ENCODE measurements around the gene NTM. TPM values are rescaled to one million over a fixed set of nuclear protein-coding genes. Genes with fewer than 3 reads are reported as not detected.

The NTM gene
- total RNA-seq, 1 donor, result 52.2 TPM

DNA sequence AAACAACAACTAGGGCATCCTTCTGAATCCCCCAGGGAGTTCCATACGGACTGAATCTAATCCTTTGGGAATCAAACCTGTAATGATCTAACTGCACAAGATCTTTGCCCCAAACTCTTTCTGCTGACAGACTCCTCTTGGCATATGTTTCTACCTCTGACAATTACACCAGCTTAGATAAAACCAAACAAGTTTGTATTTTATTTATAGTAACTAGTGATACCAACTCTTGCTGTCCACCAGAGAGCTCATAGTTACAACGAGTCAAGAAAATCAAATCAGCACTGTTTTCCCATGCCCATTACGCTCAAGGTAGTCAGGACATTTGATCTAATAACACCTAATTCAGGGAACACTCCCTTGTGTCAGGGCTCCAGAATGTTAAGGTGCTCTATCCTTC is 972.0 kb downstream of the NTM start:
- H3K4me3 ChIP-seq (ENCODE audit: low read depth, low read length), result no peak overlapping the region
- TF ChIP-seq, protein P1, sequence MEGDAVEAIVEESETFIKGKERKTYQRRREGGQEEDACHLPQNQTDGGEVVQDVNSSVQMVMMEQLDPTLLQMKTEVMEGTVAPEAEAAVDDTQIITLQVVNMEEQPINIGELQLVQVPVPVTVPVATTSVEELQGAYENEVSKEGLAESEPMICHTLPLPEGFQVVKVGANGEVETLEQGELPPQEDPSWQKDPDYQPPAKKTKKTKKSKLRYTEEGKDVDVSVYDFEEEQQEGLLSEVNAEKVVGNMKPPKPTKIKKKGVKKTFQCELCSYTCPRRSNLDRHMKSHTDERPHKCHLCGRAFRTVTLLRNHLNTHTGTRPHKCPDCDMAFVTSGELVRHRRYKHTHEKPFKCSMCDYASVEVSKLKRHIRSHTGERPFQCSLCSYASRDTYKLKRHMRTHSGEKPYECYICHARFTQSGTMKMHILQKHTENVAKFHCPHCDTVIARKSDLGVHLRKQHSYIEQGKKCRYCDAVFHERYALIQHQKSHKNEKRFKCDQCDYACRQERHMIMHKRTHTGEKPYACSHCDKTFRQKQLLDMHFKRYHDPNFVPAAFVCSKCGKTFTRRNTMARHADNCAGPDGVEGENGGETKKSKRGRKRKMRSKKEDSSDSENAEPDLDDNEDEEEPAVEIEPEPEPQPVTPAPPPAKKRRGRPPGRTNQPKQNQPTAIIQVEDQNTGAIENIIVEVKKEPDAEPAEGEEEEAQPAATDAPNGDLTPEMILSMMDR (IDR thresholded peaks at IDR 0.05; ENCODE audit: insufficient read depth, low read length), result no peak
- no peak for DNase-seq (ENCODE audit: low read depth)

DNA sequence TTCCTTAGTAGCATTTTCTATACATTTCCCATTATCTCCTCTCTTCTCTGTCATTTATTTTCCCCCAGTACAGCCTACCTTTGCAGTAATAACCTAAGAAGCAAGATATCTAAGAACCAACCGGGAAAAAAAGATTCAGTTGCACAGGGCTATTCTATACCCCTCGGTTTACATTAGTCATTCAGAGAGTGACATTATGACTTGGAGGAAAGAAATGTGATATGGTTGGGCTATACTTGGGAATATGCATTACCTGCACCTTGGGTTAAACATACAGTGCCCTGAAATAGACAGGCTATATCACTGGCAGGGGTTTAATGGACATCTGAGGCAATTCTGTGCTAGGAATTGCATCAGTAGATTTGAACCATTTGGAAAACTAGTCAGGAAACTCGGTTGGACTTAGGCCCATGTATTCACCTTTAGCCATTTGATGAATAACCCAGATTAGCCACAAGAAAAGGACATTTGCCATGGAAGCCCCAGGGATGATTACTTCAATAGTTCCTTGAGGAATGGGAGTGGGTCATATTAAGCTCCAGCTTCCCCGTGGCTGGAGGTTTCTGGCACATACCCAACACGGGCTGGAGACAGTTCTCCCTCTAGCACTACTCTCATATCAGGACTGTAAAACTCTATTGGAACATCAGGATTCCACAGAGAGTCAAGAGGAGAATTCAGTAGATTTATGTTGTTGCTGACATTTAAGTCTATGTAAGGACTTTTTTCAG is 973.2 kb downstream of the NTM start:
- TF ChIP-seq, protein P1 (IDR thresholded peaks at IDR 0.05; ENCODE audit: insufficient read depth, low read length), result no peak
- peak; percentile 8 for DNase-seq (ENCODE audit: low read depth)

DNA sequence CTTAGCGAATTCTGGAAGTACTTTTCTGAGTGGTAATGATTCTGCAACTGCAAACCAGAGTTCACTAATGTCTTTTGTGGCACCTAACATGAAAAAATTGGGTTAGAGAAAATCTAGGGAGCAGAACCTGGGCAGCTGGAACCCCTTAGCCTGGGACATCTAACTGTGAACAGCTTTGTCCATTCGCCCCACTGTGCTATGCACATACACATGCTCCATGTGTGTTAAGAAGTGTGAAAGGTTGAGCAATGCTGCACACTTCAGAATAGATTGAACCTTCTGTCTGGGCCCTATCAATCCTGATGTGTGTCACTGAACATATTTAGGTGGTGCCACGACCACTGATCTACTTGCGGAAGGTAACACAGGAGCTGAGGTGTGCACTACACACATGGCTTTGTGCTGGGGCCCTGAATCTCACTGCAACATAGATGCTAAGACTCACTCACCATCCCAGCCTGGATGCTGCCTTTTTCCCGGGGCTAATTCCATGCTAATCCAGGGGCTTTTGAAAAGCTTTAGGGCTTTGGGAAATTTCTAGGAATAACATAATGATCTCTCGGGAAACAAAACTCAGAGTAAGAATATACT is 976.2 kb downstream of the NTM start:
- TF ChIP-seq, protein P1 (IDR thresholded peaks at IDR 0.05; ENCODE audit: insufficient read depth, low read length), result no peak
- DNase-seq (ENCODE audit: low read depth), result no peak
- H3K4me3 ChIP-seq (ENCODE audit: low read depth, low read length), result no peak overlapping the region

More for the DNA sequence above, 973.2 kb downstream of the NTM start:
- H3K4me3 ChIP-seq (ENCODE audit: low read depth, low read length), result no peak overlapping the region

DNA sequence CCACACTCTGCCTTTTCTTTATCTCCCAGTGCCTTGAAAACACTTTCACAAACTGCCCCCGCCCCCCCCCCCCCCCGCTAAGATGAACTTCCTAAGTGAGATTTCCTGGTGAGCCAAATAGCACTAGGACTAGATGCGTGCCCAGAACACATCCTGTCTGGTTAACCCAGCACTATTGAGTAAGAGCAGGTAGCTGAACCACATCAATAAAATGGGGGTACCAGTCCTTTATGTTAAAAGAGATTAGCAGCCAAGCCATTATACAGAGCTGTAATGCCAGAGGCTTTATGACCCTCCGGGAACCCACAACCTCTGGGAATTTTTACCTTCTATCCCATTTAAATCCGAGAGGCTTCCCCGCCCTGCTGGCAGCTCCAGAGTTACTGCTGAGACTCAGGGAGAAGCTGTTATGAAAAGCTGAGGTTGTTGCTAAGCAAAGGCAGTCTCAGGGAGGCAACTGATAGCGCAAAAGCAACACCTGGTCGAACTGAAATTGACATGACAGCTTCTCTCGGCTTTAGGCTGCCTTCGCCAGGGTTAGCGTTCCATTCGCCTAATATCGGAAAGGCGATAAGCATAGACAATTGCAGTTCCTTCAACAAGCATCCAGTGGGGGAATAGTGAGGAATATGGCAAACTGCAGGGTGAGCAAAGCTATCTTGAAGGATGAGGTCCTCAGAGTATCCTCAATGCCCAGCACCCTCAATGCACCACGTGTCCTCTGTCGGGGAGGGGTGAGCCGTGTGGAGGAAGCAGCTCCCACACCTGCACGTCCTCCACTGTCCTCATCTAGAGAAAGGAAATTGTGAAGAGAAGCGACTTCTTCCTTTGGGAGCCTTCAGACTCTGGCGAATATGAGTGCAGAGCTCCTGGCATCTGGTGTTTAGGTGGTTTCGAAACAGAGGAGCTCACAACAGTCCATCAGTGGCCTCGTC is 977.0 kb downstream of the NTM start:
- TF ChIP-seq, protein P1 (IDR thresholded peaks at IDR 0.05; ENCODE audit: insufficient read depth, low read length), result no peak
- no peak overlapping the region for H3K4me3 ChIP-seq (ENCODE audit: low read depth, low read length)
- no peak for DNase-seq (ENCODE audit: low read depth)

DNA sequence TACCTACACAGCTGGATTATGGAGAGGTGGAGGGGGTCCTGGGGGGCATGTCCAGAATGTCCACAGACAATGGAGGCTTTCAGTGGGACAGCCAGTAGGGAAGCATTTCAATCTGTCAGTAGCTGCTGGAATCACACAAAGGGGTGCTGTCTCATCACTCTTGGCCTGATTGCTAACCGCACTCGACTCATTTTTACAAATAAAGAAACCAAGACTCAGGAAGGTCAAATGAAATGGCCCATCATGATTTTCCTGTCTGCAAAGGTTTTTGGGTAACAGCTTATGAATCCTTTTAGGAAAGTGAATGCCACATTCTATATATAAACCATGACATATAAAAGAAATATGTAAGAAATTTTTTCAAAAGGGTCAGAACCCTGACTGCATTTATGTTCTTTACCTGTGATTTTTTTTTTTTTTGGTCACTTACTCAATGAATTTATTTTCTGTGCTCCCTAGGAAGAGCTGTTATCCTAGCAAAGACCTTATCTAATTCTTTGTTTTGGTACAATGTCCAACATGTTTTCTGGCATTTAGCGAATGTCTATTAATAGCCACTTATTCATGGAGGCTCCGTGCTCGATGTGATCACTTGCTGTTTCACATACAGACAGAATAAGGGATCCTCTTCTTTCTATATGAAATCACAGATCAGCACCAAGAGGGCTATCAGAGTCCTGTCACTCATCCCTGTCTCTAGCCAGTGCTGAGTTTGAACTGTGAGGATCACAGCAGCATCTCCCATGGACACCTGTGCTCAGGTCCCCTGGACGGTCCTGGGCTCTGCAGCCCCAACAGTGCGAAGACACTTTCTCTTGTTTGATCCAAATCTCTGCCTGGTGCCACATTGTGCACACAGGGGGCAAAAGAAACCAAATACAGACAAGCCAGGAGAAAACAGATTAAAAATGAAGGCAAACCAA is 979.7 kb downstream of the NTM start:
- H3K4me3 ChIP-seq (ENCODE audit: low read depth, low read length), result no peak overlapping the region
- peak; percentile 20 for DNase-seq (ENCODE audit: low read depth)
- TF ChIP-seq, protein P1 (IDR thresholded peaks at IDR 0.05; ENCODE audit: insufficient read depth, low read length), result no peak

DNA sequence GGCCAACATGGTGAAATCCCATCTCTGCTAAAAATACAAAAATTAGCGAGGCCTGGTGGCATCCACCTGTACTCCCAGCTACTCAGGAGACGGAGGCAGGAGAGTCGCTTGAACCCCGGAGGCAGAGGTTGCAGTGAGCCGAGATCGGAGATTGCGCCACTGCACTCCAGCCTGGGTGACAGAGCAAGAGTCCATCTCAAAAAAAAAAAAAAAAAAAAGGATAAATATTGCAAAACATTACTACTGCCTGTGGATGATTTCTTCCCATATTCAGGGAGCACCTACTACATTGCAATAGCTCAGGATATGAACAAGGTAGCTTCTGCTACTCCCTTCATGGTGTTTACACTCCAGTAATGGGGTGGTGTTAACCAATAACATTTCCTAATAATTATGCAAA is 980.6 kb downstream of the NTM start:
- H3K4me3 ChIP-seq (ENCODE audit: low read depth, low read length), result no peak overlapping the region
- DNase-seq (ENCODE audit: low read depth), result no peak
- TF ChIP-seq, protein P1 (IDR thresholded peaks at IDR 0.05; ENCODE audit: insufficient read depth, low read length), result no peak

All from fibroblast of the aortic adventitia (primary cell).